ENCODE measurements around the gene FAT2. TPM values are rescaled to one million over a fixed set of nuclear protein-coding genes. Genes with fewer than 3 reads are reported as not detected.

The FAT2 gene
- not detected for total RNA-seq

DNA sequence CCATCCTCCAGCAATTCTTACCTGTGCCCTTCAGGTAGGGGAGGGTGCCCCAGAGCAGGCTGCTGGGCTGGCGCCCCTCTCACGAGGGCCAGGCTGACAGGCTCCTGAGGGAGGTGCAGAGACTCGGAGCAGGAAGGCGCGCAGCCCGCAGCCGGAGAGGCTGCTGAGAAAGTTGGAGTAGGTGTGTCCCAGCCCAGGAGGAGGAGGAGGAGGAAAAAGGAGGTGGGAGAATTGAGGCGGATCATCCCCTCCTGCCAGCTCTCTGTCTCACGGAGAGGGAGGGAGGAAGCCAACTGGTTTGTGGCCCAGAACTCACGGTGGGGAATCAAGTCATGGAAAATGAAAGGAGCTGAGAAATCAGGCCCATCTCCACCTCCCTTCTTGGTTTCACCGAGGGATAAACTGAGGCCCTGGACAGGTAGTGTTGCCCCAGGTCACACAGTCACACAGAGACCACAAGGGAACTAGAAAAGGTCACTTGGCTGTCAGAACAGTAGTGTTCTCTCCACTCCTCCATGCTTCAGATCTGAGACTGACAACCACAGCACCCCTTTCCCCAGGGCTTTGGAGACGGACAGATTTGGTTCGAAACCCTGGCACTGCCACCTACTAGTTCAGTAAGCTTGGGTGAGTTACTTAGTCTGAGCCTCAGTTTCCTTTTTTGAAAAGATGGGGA is at the start of gene FAT2:
Gene FAT2, minus strand, starts transcription at position 188 of the 676 bp plus-strand sequence. CDS start 22,400 bp downstream, outside the sequence.
- no peak for DNase-seq
- Histone ChIP-seq H3K27me3 (no peaks in the 10 kb centered on the region), H3K9me3 (no peaks in the 10 kb centered on the region), H3K9ac (ENCODE audit: low read depth in 2 of 2, low read length in 2 of 2) (no peak within 1 kb of the TSS), H3K4me3 (no peak within 1 kb of the TSS), H3K4me1 (no peaks in the 10 kb centered on the region), H3K27ac (no peak within 1 kb of the TSS), H3K36me3 (no peaks in the 10 kb centered on the region)
- TF ChIP-seq, protein P1, sequence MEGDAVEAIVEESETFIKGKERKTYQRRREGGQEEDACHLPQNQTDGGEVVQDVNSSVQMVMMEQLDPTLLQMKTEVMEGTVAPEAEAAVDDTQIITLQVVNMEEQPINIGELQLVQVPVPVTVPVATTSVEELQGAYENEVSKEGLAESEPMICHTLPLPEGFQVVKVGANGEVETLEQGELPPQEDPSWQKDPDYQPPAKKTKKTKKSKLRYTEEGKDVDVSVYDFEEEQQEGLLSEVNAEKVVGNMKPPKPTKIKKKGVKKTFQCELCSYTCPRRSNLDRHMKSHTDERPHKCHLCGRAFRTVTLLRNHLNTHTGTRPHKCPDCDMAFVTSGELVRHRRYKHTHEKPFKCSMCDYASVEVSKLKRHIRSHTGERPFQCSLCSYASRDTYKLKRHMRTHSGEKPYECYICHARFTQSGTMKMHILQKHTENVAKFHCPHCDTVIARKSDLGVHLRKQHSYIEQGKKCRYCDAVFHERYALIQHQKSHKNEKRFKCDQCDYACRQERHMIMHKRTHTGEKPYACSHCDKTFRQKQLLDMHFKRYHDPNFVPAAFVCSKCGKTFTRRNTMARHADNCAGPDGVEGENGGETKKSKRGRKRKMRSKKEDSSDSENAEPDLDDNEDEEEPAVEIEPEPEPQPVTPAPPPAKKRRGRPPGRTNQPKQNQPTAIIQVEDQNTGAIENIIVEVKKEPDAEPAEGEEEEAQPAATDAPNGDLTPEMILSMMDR (IDR thresholded peaks at IDR 0.05), result no peak
- intact Hi-C loops (cut with DNase I), result no loop called here

DNA sequence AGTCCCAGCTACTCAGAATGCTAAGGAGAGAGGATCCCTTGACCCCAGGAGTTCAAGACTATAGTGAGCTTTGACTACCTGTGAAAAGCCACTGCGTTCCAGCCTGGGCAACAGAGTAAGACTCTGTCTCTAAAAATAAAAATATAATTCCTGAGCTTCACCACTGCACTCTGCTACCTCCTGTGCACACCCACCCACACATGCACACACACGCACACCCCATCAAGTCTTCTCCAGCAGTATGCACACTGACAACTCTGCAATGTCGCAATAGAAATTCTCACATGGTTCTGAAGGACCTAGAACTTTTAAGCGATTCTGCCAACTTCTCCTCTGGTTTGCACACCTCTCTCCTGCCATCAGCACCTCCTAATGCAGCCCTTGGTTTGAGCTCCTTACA is 47.5 kb upstream of the FAT2 start:
- no peak for DNase-seq
- H3K9ac ChIP-seq (ENCODE audit: low read depth in 2 of 2, low read length in 2 of 2), result no peak overlapping the region
- H3K4me1 ChIP-seq, result no peaks in the 10 kb centered on the region
- intact Hi-C loops (cut with DNase I), result no loop called here
- no peaks in the 10 kb centered on the region for H3K9me3 ChIP-seq
- H3K27me3 ChIP-seq, result no peaks in the 10 kb centered on the region
- H3K4me3 ChIP-seq, result no peak overlapping the region
- TF ChIP-seq, protein P1 (IDR thresholded peaks at IDR 0.05), result no peak
- no peaks in the 10 kb centered on the region for H3K36me3 ChIP-seq
- no peak overlapping the region for H3K27ac ChIP-seq

DNA sequence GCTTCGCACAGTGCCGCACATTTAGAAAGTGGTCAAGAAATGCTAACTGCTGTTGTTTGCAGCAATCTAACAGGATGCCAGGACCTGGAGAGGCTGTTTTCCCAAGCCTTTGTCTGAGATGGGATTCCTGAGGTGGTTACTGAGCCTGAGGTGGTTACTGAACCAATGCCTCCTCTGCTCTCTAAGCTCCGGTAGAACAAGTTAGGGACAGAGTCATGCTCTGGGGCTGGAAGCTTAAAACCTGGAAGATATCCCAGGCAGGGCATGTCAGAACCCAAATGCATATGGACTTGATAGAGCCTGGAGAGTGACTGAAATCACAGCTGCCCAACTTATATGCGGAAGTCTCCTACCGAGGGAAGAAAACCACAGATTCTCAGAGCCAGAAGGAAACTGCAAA is 46.5 kb upstream of the FAT2 start:
- intact Hi-C loops (cut with DNase I), result no loop called here
- H3K4me3 ChIP-seq, result no peak overlapping the region
- H3K36me3 ChIP-seq, result no peaks in the 10 kb centered on the region
- H3K9me3 ChIP-seq, result no peaks in the 10 kb centered on the region
- H3K4me1 ChIP-seq, result no peaks in the 10 kb centered on the region
- TF ChIP-seq, protein P1 (IDR thresholded peaks at IDR 0.05), result no peak
- DNase-seq, result no peak
- H3K27ac ChIP-seq, result no peak overlapping the region
- H3K9ac ChIP-seq (ENCODE audit: low read depth in 2 of 2, low read length in 2 of 2), result no peak overlapping the region
- H3K27me3 ChIP-seq, result no peaks in the 10 kb centered on the region

DNA sequence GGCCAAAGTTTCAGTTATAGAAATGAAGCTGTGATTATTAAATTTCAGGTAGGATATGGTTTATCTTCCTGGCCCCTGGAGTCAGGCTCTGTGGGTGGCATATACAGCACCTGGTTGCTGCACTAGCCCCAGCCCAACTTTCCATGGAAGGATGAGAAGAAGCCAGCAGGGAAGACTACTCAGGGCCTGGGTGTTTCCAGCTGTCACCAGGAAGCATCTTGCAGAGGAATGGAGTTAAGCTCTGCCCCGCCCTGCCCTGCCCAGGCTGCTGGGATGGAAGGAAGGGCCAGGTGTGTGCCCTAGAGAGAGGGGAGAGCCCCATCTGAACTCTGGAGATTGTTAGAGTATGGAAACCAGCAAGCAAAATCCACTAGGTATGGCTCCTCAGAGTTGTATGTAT is 42.8 kb upstream of the FAT2 start:
- no peaks in the 10 kb centered on the region for H3K27me3 ChIP-seq
- TF ChIP-seq, protein P1 (IDR thresholded peaks at IDR 0.05), result no peak
- no peaks in the 10 kb centered on the region for H3K4me1 ChIP-seq
- intact Hi-C loops (cut with DNase I), result no loop called here
- no peak overlapping the region for H3K9ac ChIP-seq (ENCODE audit: low read depth in 2 of 2, low read length in 2 of 2)
- no peaks in the 10 kb centered on the region for H3K36me3 ChIP-seq
- no peak for DNase-seq
- no peak overlapping the region for H3K4me3 ChIP-seq
- no peak overlapping the region for H3K27ac ChIP-seq
- H3K9me3 ChIP-seq, result no peaks in the 10 kb centered on the region

- H3K9ac ChIP-seq (ENCODE audit: low read depth in 2 of 2, low read length in 2 of 2), result no peak overlapping the region
- H3K36me3 ChIP-seq, result no peaks in the 10 kb centered on the region
- TF ChIP-seq, protein P1 (IDR thresholded peaks at IDR 0.05), result no peak
- H3K4me3 ChIP-seq, result no peak overlapping the region
- no peak for DNase-seq
- no peaks in the 10 kb centered on the region for H3K27me3 ChIP-seq
- no peaks in the 10 kb centered on the region for H3K4me1 ChIP-seq
- intact Hi-C loops (cut with DNase I), result no loop called here
- no peaks in the 10 kb centered on the region for H3K9me3 ChIP-seq
- H3K27ac ChIP-seq, result no peak overlapping the region
Observed at GRCh38 chr5:151632941-151633340, 41.8 kb upstream of the FAT2 start.

All from colonic mucosa (tissue), 4 donors.